Measurements from ENCODE around the gene PCDHB13. TPM values are rescaled to one million over a fixed set of nuclear protein-coding genes. Genes with fewer than 3 reads are reported as not detected.
"Not testable (repeated sequence)": the region's sequence is repeated elsewhere in the genome, so short reads cannot be mapped to it uniquely, and the experiment has no call there.

PCDHB13 gene
- 1 to 10 TPM; 3.3 to 9.0 (median 5.0) TPM for total RNA-seq

- WGBS, 2 donors: 8 to 13% methylated on average over 13 of the region's 18 CpGs
- H3K4me3 ChIP-seq (ENCODE audit: low read depth, poor library complexity, severe bottlenecking); intact Hi-C loops (cut with DNase I; ENCODE audit: low total_unique reads); DNase-seq (ENCODE audit: low spot score in 2 of 2): not testable (repeated sequence)
Measured at GRCh38 chr5:141213656-141214339, at the start of gene PCDHB13. TSS of gene PCDHB13 (plus strand) at chr5:141213919. CDS start at chr5:141214124, 205 bp downstream.

GRCh38 chr5:141172381-141173204 is 41.1 kb upstream of the PCDHB13 start, which contains the start of gene PCDHB7:
TSS of gene PCDHB7 (plus strand) at chr5:141172644. CDS start at chr5:141172836, 192 bp downstream.
- DNase-seq (ENCODE audit: low spot score in 2 of 2): no peak
- TF ChIP-seq POLR2A (IDR thresholded peaks at IDR 0.05): no peak
- TF ChIP-seq CTCF (IDR thresholded peaks at IDR 0.05): no peak
- intact Hi-C loops (cut with DNase I; ENCODE audit: low total_unique reads): no loop called here
- H3K4me3 ChIP-seq (ENCODE audit: low read depth, poor library complexity, severe bottlenecking): no peak within 1 kb of the TSS
- 26 to 35% methylated on average over 20 of the region's 20 CpGs for WGBS, 2 donors

GRCh38 chr5:141174291-141175104 is 39.2 kb upstream of the PCDHB13 start:
- 42 to 51% methylated on average over 55 to 74 of the region's 79 CpGs for WGBS, 2 donors
- DNase-seq (ENCODE audit: low spot score in 2 of 2); intact Hi-C loops (cut with DNase I; ENCODE audit: low total_unique reads); H3K4me3 ChIP-seq (ENCODE audit: low read depth, poor library complexity, severe bottlenecking): not testable (repeated sequence)

- 51 to 67% methylated on average over 1 of the region's 1 CpG for WGBS, 2 donors
- no peak for TF ChIP-seq POLR2A (IDR thresholded peaks at IDR 0.05)
- no peak for TF ChIP-seq CTCF (IDR thresholded peaks at IDR 0.05)
- intact Hi-C loops (cut with DNase I; ENCODE audit: low total_unique reads): no loop called here
- no peak for DNase-seq (ENCODE audit: low spot score in 2 of 2)
- no peak overlapping the region for H3K4me3 ChIP-seq (ENCODE audit: low read depth, poor library complexity, severe bottlenecking)
Measured at GRCh38 chr5:141175933-141176332, 37.8 kb upstream of the PCDHB13 start.

- intact Hi-C loops (cut with DNase I; ENCODE audit: low total_unique reads); DNase-seq (ENCODE audit: low spot score in 2 of 2); H3K4me3 ChIP-seq (ENCODE audit: low read depth, poor library complexity, severe bottlenecking): not testable (repeated sequence)
- 32 to 35% methylated on average over 14 to 18 of the region's 18 CpGs for WGBS, 2 donors
Measured at GRCh38 chr5:141177577-141178191, 36.0 kb upstream of the PCDHB13 start, which contains the start of gene PCDHB8. TSS of gene PCDHB8 (plus strand) at chr5:141177790. CDS start at chr5:141178035, 245 bp downstream.

GRCh38 chr5:141179371-141179770 is 34.3 kb upstream of the PCDHB13 start:
- DNase-seq (ENCODE audit: low spot score in 2 of 2); intact Hi-C loops (cut with DNase I; ENCODE audit: low total_unique reads); H3K4me3 ChIP-seq (ENCODE audit: low read depth, poor library complexity, severe bottlenecking): not testable (repeated sequence)
- WGBS, 2 donors: 38 to 43% methylated on average over 30 to 35 of the region's 39 CpGs

GRCh38 chr5:141179876-141180275 is 33.8 kb upstream of the PCDHB13 start:
- DNase-seq (ENCODE audit: low spot score in 2 of 2); H3K4me3 ChIP-seq (ENCODE audit: low read depth, poor library complexity, severe bottlenecking); intact Hi-C loops (cut with DNase I; ENCODE audit: low total_unique reads): not testable (repeated sequence)
- WGBS, 2 donors: 33 to 50% methylated on average over 20 to 27 of the region's 32 CpGs
